H1 (cell line): Measurements from ENCODE around the gene BIRC7. TPM values are rescaled to one million over a fixed set of nuclear protein-coding genes. Genes with fewer than 3 reads are reported as not detected.

Source experiments
- CTCF ChIA-PET: fragments of 300-600 bp; sonication (Branson Sonifier 250); formaldehyde crosslinking; loops from one replicate; lab custom pipeline; 2021; ENCODE audit not compliant: partially characterized antibody; lab: Charles Lee
- POLR2A ChIA-PET: fragments of 300-600 bp; sonication (Branson Sonifier 250); formaldehyde crosslinking; loops from one replicate; lab custom pipeline; 2021; ENCODE audit warnings: inconsistent platforms; ENCODE audit not compliant: partially characterized antibody; lab: Charles Lee
- DNase-seq, 2 experiments: peaks; one replicate each; pipeline versions ENCODE4 v3.0.0 to v3.0.0-alpha.2; 2010 to 2022; ENCODE audit warnings: low spot score in 2 of 2, low read depth in 1 of 2, mixed read lengths in 1 of 2
- FAIRE-seq: peaks from 2 replicates; lab custom pipeline; 2011; peaks lifted over from hg19 to GRCh38; lab: Jason Lieb, UNC
- H2AFZ ChIP-seq: 2 replicates; pipeline ENCODE4 v1.8.1; 2012; ENCODE audit warnings: low read length, inconsistent platforms
- H2AK5ac ChIP-seq: 2 replicates; pipeline ENCODE4 v1.6.1; 2013; ENCODE audit warnings: low read depth, low read length
- H2BK120ac ChIP-seq: replicated peaks from 2 replicates; pipeline ENCODE3; 2013; ENCODE audit warnings: low read depth, low read length, inconsistent platforms
- H2BK12ac ChIP-seq: 2 replicates; pipeline ENCODE4 v1.6.1; 2013; ENCODE audit warnings: low read depth, low read length
- H2BK15ac ChIP-seq: 2 replicates; pipeline ENCODE4 v1.6.1; 2013; ENCODE audit warnings: low read length
- H2BK20ac ChIP-seq: 2 replicates; pipeline ENCODE4 v1.6.1; 2013; ENCODE audit warnings: low read length
- H2BK5ac ChIP-seq: 2 replicates; pipeline ENCODE4 v1.6.1; 2013; ENCODE audit warnings: low read depth, low read length
- H3K14ac ChIP-seq: 2 replicates; pipeline ENCODE4 v1.6.1; 2013; ENCODE audit warnings: inconsistent platforms; ENCODE audit not compliant: insufficient read length
- H3K18ac ChIP-seq: 2 replicates; pipeline ENCODE4 v1.6.1; 2013; ENCODE audit warnings: low read length; ENCODE audit errors: extremely low read depth
- H3K23ac ChIP-seq: 2 replicates; pipeline ENCODE4 v1.6.1; 2013; ENCODE audit warnings: inconsistent platforms; ENCODE audit not compliant: insufficient read length
- H3K23me2 ChIP-seq: 2 replicates; pipeline ENCODE4 v1.6.1; 2013; ENCODE audit warnings: low read depth, low read length
- H3K27ac ChIP-seq: 2 replicates; pipeline ENCODE4 v1.6.1; 2011; ENCODE audit warnings: low read depth, low read length, inconsistent platforms
- H3K27me3 ChIP-seq, 4 experiments: replicated peaks in 1 of 4; 1 replicate in 1 of 4; 2 replicates in 3 of 4; pipeline versions ENCODE4 v1.6.1 to v1.8.1; 2011 to 2013; ENCODE audit warnings: low read length in 3 of 4, mild to moderate bottlenecking in 3 of 4, inconsistent platforms in 2 of 4, mixed read lengths in 2 of 4, moderate library complexity in 1 of 4; ENCODE audit not compliant: control insufficient read depth in 3 of 4, insufficient read depth in 3 of 4; ENCODE audit errors: extremely low read depth in 1 of 4
- H3K36me3 ChIP-seq, 4 experiments: 2 replicates each; pipeline versions ENCODE4 v1.6.1 to v1.8.1; 2011 to 2013; ENCODE audit warnings: mild to moderate bottlenecking in 4 of 4, low read length in 3 of 4, moderate library complexity in 2 of 4, control low read depth in 1 of 4, inconsistent platforms in 1 of 4; ENCODE audit not compliant: insufficient read depth in 4 of 4, control insufficient read depth in 2 of 4
- H3K4ac ChIP-seq: replicated peaks from 2 replicates; pipeline ENCODE3; 2013; ENCODE audit warnings: low read length, low read depth, mixed read lengths, inconsistent platforms; ENCODE audit not compliant: insufficient read length
- H3K4me1 ChIP-seq, 4 experiments: replicated peaks in 1 of 4; 1 replicate in 1 of 4; 2 replicates in 3 of 4; pipeline versions ENCODE4 v1.6.1 to v1.8.1; 2011 to 2013; ENCODE audit warnings: low read length in 3 of 4, inconsistent platforms in 2 of 4, mixed read lengths in 1 of 4; ENCODE audit not compliant: insufficient read depth in 4 of 4, control insufficient read depth in 3 of 4
- H3K4me2 ChIP-seq, 2 experiments: 2 replicates each; pipeline versions ENCODE4 v1.6.1 to v1.8.1; 2011 to 2013; ENCODE audit warnings: low read depth in 2 of 2, low read length in 2 of 2, control low read depth in 1 of 2, inconsistent platforms in 1 of 2, mild to moderate bottlenecking in 1 of 2; ENCODE audit not compliant: insufficient read depth in 1 of 2
- H3K4me3 ChIP-seq, 4 experiments: fragments of 200-600, 300-600 bp in 1 of 4; sonication (generic), shearing (Covaris generic), sonication (Bioruptor Twin) in 1 of 4; 2 replicates each; pipeline versions ENCODE4 v1.5.1 to v1.8.1; 2011 to 2016; ENCODE audit warnings: low read length in 4 of 4, low read depth in 3 of 4, control low read depth in 2 of 4, inconsistent platforms in 2 of 4, mild to moderate bottlenecking in 2 of 4, mixed read lengths in 1 of 4, moderate library complexity in 1 of 4; ENCODE audit not compliant: insufficient read depth in 2 of 4; ENCODE audit errors: extremely low read depth in 1 of 4
- H3K56ac ChIP-seq: replicated peaks from 2 replicates; pipeline ENCODE3; 2013; ENCODE audit warnings: low read depth, mild to moderate bottlenecking, mixed read lengths, low read length, inconsistent platforms; ENCODE audit not compliant: insufficient read length
- H3K79me1 ChIP-seq: 2 replicates; pipeline ENCODE4 v1.6.1; 2013; ENCODE audit warnings: low read depth, low read length, control low read depth
- H3K79me2 ChIP-seq, 2 experiments: 2 replicates each; pipeline versions ENCODE4 v1.6.1 to v1.8.1; 2012 to 2013; ENCODE audit warnings: low read length in 2 of 2, mild to moderate bottlenecking in 2 of 2, inconsistent platforms in 1 of 2; ENCODE audit not compliant: insufficient read depth in 2 of 2, control insufficient read depth in 1 of 2
- H3K9ac ChIP-seq, 4 experiments: replicated peaks in 1 of 4; 1 replicate in 1 of 4; 2 replicates in 3 of 4; pipeline versions ENCODE4 v1.6.1 to v1.8.1; 2011 to 2013; ENCODE audit warnings: low read depth in 3 of 4, low read length in 3 of 4, control low read depth in 2 of 4, mild to moderate bottlenecking in 2 of 4, moderate library complexity in 2 of 4, inconsistent platforms in 1 of 4; ENCODE audit errors: extremely low read depth in 1 of 4
- H3K9me3 ChIP-seq, 2 experiments: 2 replicates each; pipeline versions ENCODE4 v1.6.1 to v1.8.1; 2012 to 2013; ENCODE audit warnings: mild to moderate bottlenecking in 2 of 2, moderate library complexity in 2 of 2, control low read depth in 1 of 2, inconsistent platforms in 1 of 2, low read depth in 1 of 2, low read length in 1 of 2, mixed read lengths in 1 of 2; ENCODE audit not compliant: insufficient read depth in 2 of 2
- H4K20me1 ChIP-seq, 2 experiments: replicated peaks in 1 of 2; 2 replicates each; pipeline versions ENCODE3 to v1.8.1; 2011 to 2013; ENCODE audit warnings: inconsistent platforms in 2 of 2, low read length in 2 of 2, mild to moderate bottlenecking in 1 of 2; ENCODE audit not compliant: insufficient read depth in 2 of 2, control insufficient read depth in 1 of 2
- H4K5ac ChIP-seq: 2 replicates; pipeline ENCODE4 v1.6.1; 2013; ENCODE audit warnings: low read length, low read depth, mixed read lengths, inconsistent platforms; ENCODE audit not compliant: insufficient read length
- H4K8ac ChIP-seq: 2 replicates; pipeline ENCODE4 v1.8.0; 2013; ENCODE audit warnings: mild to moderate bottlenecking, moderate library complexity, low read length, inconsistent platforms; ENCODE audit not compliant: insufficient read depth; ENCODE audit errors: extremely low read depth
- H4K91ac ChIP-seq: replicated peaks from 2 replicates; pipeline ENCODE3; 2013; ENCODE audit warnings: low read length, mixed read lengths, inconsistent platforms; ENCODE audit not compliant: insufficient read length
- ASH2L ChIP-seq: fragments of 200-600, 300-600 bp; sonication (generic); IDR thresholded peaks from one replicate; pipeline ENCODE4 v1.7.1; 2017; ENCODE audit warnings: low read length
- BACH1 ChIP-seq: IDR thresholded peaks from 2 replicates; pipeline ENCODE4 v1.6.1; 2012; ENCODE audit warnings: low read length, improper control_type of control experiment
- EGR1 ChIP-seq: IDR thresholded peaks from 2 replicates; pipeline ENCODE4 v1.6.1; 2011; ENCODE audit warnings: low read depth, low read length, borderline replicate concordance
- JUND ChIP-seq: IDR thresholded peaks from 2 replicates; pipeline ENCODE4 v1.6.1; 2011; ENCODE audit warnings: mild to moderate bottlenecking, improper control_type of control experiment, low read length
- NANOG ChIP-seq: IDR thresholded peaks from 2 replicates; pipeline ENCODE4 v1.6.1; 2011; ENCODE audit warnings: low read length, low read depth, mild to moderate bottlenecking, inconsistent platforms; ENCODE audit not compliant: insufficient read depth, poor library complexity, severe bottlenecking
- POU5F1 ChIP-seq: IDR thresholded peaks from 2 replicates; pipeline ENCODE4 v1.6.1; 2011; ENCODE audit warnings: low read depth, mild to moderate bottlenecking, low read length, moderate library complexity
- RFX5 ChIP-seq: IDR thresholded peaks from 2 replicates; pipeline ENCODE4 v1.6.1; 2011; ENCODE audit warnings: low read depth, low read length, improper control_type of control experiment, borderline replicate concordance
- WGBS, 2 experiments: shearing (Covaris generic) in 1 of 2; methylation state at CpG; one replicate each; pipeline versions ENCODE4 v1.1.6 to v1.1.7; 2013 to 2015; ENCODE audit warnings: low lambda C conversion rate in 2 of 2, mixed read lengths in 2 of 2, inconsistent platforms in 1 of 2, low coverage in 1 of 2, missing lambda C conversion rate in 1 of 2; ENCODE audit not compliant: insufficient replicate concordance in 2 of 2, insufficient coverage in 1 of 2, insufficient read length in 1 of 2; ENCODE audit errors: extremely low coverage in 1 of 2, missing lambda C conversion rate in 1 of 2; 5-methylcytosine and 5-hydroxymethylcytosine counted together
- polyA plus RNA-seq, 7 experiments: library from polyadenylated mRNA; depleted of rRNA in 3 of 7; stranded (reverse) in 5 of 7; unstranded in 2 of 7; fragments of >200 nt in 5 of 7; fragments of 200-250 nt in 2 of 7; gene quantifications; 1 replicate in 5 of 7; 2 replicates in 1 of 7; 4 replicates in 1 of 7; pipeline versions ENCODE4 v1.2.1 to v1.2.3, GENCODE V29; 2011 to 2013; ENCODE audit warnings: missing spikeins in 2 of 7, mixed read lengths in 2 of 7
- total RNA-seq: library from RNA; stranded (reverse); fragmentation: NEBNext Ultra II Directional; extraction: Animal tissue kit (Norgen Biotek cat#: 25700); gene quantifications from 2 replicates; pipeline ENCODE4 v1.2.1, GENCODE V29; 2021
- TF ChIP-seq, protein P1 (sequence below): IDR thresholded peaks from 2 replicates; pipeline ENCODE4 v1.6.1; 2012; ENCODE audit warnings: inconsistent platforms
- TF ChIP-seq, protein P2 (sequence below): IDR thresholded peaks from 2 replicates; pipeline ENCODE4 v1.6.1; 2012; ENCODE audit warnings: low read length, inconsistent platforms

The BIRC7 gene
- total and polyA plus RNA-seq, 2 of the 8 experiments (the other 6 are each of a cell fraction or from before 2014, with no cell fraction given) = 0.11 to 0.41 TPM

DNA sequence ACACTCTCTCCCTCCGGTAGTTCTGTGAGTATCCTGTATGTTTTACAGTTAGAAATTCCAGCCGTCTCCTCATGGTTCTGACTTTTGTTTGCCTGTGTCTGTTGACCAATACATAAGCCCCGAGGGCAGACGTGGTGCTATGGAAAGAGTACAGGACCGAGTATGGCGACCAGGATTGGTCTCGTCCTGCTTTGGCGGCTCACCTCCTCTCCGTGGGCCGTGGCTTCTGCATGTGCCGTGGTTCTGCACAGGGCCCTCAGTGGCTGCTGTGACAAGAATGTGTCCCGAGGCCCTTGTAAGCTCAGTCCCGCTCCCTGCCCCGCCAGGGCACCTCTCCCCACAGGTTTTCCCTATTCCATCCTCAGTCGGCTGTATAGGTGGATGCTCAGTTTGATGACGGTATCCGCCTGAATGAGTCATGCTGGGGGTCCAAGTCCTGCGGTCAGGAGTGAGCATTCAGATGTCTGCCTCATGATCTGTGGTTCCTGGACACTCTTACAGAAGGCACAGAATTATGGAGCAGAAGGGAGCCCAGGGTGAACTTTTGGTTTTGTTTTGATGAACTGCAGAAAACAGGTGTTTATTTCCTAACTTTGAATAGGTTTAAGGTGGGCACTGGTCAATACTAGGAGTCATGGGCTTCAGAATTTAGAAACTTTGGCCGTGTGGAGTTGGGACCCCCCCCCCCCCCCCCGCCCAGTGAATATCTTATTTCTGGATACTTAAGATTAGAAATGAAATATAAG, 38.1 kb downstream of the BIRC7 start:
- WGBS, 2 experiments = 74% methylated on average over 19 of the region's 20 CpGs; no CpG with 5 or more reads in 1 of the 2 experiments
- peaks cover 2% of the 10 kb centered on the region; the same call in 1 of the 2 replicates for H3K23me2 ChIP-seq
- H3K79me1 ChIP-seq = peaks cover 12% of the 10 kb centered on the region
- no peak overlapping the region for H3K4ac ChIP-seq
- DNase-seq (no peak), FAIRE-seq (no peak)
- H3K9ac ChIP-seq = peak overlapping the region in 2 of 4 experiments; percentile 35 to 56; a peak in 3 of 7 replicates
- no peak overlapping the region for H3K23ac ChIP-seq
- CTCF ChIA-PET = interaction anchor here (1.2 to 11.0 kb wide), 4 partner anchors 8 to 49 kb away, joined by 4 to 63 read pairs (median 12); partner anchors contain the start of gene COL20A1
- peaks cover 18 to 33% of the 10 kb centered on the region in 2 experiments for H4K20me1 ChIP-seq
- no peak overlapping the region for H4K91ac ChIP-seq
- H3K14ac ChIP-seq = no peak overlapping the region
- H3K79me2 ChIP-seq = peaks cover 17 to 39% of the 10 kb centered on the region in 2 experiments
- H3K27ac ChIP-seq = no peak overlapping the region
- H3K4me1 ChIP-seq = peaks cover 0 to 7% (median 1%) of the 10 kb centered on the region in 4 experiments; a peak in 5 of 7 replicates
- H3K27me3 ChIP-seq = no peaks in the 10 kb centered on the region
- H4K8ac ChIP-seq = no peak overlapping the region; the same call in 1 of the 2 replicates
- H4K5ac ChIP-seq = no peak overlapping the region
- no peak overlapping the region; the same call in 1 of the 2 replicates for H2BK5ac ChIP-seq
- no peak overlapping the region for H2BK12ac ChIP-seq
- H3K4me2 ChIP-seq = peak overlapping the region; percentile 69 to 83
- H3K9me3 ChIP-seq = no peaks in the 10 kb centered on the region
- POLR2A ChIA-PET = interaction anchor here (1.0 to 1.2 kb wide), 3 partner anchors 9 to 48 kb away, joined by 3 to 4 read pairs (median 4); no protein-coding TSS in a partner anchor
- H3K18ac ChIP-seq = no peak overlapping the region
- no peak overlapping the region for H2AFZ ChIP-seq
- H2BK20ac ChIP-seq = no peak overlapping the region
- H3K4me3 ChIP-seq = peak overlapping the region; percentile 66 to 95 (median 87)
- H2BK15ac ChIP-seq = no peak overlapping the region
- no peak overlapping the region for H2BK120ac ChIP-seq
- no peak overlapping the region; the same call in 1 of the 2 replicates for H2AK5ac ChIP-seq
- H3K36me3 ChIP-seq = peaks cover 6 to 23% (median 16%) of the 10 kb centered on the region in 4 experiments; a peak in 5 of 8 replicates
- H3K56ac ChIP-seq = no peak overlapping the region
- TF ChIP-seq, protein P1, sequence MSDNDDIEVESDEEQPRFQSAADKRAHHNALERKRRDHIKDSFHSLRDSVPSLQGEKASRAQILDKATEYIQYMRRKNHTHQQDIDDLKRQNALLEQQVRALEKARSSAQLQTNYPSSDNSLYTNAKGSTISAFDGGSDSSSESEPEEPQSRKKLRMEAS = no peak
- TF ChIP-seq NANOG (no peak), RFX5 (no peak), EGR1 (no peak), ASH2L (no peak), BACH1 (no peak), JUND (no peak), POU5F1 (no peak)
- TF ChIP-seq, protein P2, sequence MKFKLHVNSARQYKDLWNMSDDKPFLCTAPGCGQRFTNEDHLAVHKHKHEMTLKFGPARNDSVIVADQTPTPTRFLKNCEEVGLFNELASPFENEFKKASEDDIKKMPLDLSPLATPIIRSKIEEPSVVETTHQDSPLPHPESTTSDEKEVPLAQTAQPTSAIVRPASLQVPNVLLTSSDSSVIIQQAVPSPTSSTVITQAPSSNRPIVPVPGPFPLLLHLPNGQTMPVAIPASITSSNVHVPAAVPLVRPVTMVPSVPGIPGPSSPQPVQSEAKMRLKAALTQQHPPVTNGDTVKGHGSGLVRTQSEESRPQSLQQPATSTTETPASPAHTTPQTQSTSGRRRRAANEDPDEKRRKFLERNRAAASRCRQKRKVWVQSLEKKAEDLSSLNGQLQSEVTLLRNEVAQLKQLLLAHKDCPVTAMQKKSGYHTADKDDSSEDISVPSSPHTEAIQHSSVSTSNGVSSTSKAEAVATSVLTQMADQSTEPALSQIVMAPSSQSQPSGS = no peak
